Measurements from ENCODE around the gene ODF2.
"Not testable (repeated sequence)": the region's sequence is repeated elsewhere in the genome, so short reads cannot be mapped to it uniquely, and the experiment has no call there.

GRCh38 chr9:128422022-128422782 is 33.6 kb upstream of the ODF2 start:
- TF ChIP-seq CTCF (IDR thresholded peaks at IDR 0.05); POLR2A (IDR thresholded peaks at IDR 0.05; ENCODE audit: low read length); EP300 (IDR thresholded peaks at IDR 0.05); HOXB5 (CRISPR knock-in tag; IDR thresholded peaks at IDR 0.05); BHLHE40 (IDR thresholded peaks at IDR 0.05; ENCODE audit: low read depth, low read length); SREBF2 (IDR thresholded peaks at IDR 0.05); HES2 (IDR thresholded peaks at IDR 0.05); CEBPB (IDR thresholded peaks at IDR 0.05); NFE2L2 (conservative IDR thresholded peaks at IDR 0.05; ENCODE audit: low read length); JUN (IDR thresholded peaks at IDR 0.05): not testable (repeated sequence)
- TF ChIP-seq, protein P1, sequence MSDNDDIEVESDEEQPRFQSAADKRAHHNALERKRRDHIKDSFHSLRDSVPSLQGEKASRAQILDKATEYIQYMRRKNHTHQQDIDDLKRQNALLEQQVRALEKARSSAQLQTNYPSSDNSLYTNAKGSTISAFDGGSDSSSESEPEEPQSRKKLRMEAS (IDR thresholded peaks at IDR 0.05): not testable (repeated sequence)
- TF ChIP-seq, protein P2, sequence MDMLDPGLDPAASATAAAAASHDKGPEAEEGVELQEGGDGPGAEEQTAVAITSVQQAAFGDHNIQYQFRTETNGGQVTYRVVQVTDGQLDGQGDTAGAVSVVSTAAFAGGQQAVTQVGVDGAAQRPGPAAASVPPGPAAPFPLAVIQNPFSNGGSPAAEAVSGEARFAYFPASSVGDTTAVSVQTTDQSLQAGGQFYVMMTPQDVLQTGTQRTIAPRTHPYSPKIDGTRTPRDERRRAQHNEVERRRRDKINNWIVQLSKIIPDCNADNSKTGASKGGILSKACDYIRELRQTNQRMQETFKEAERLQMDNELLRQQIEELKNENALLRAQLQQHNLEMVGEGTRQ (IDR thresholded peaks at IDR 0.05): not testable (repeated sequence)
- TF ChIP-seq, protein P3, sequence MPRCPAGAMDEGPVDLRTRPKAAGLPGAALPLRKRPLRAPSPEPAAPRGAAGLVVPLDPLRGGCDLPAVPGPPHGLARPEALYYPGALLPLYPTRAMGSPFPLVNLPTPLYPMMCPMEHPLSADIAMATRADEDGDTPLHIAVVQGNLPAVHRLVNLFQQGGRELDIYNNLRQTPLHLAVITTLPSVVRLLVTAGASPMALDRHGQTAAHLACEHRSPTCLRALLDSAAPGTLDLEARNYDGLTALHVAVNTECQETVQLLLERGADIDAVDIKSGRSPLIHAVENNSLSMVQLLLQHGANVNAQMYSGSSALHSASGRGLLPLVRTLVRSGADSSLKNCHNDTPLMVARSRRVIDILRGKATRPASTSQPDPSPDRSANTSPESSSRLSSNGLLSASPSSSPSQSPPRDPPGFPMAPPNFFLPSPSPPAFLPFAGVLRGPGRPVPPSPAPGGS (IDR thresholded peaks at IDR 0.05): not testable (repeated sequence)
- TF ChIP-seq, protein P4, sequence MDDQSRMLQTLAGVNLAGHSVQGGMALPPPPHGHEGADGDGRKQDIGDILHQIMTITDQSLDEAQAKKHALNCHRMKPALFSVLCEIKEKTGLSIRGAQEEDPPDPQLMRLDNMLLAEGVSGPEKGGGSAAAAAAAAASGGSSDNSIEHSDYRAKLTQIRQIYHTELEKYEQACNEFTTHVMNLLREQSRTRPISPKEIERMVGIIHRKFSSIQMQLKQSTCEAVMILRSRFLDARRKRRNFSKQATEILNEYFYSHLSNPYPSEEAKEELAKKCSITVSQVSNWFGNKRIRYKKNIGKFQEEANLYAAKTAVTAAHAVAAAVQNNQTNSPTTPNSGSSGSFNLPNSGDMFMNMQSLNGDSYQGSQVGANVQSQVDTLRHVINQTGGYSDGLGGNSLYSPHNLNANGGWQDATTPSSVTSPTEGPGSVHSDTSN (IDR thresholded peaks at IDR 0.05): not testable (repeated sequence)
